Lower lobe of right lung (tissue), 2 donors: ENCODE results near the gene EBI3. TPM values are rescaled to one million over a fixed set of nuclear protein-coding genes. Genes with fewer than 3 reads are reported as not detected.

ENCODE experiments used
- ATAC-seq, 2 donors: fragments of 200-7000 bp; cut with Tn5 transposase; one replicate each; pipeline ENCODE4 v1.9.1; 2020 to 2022; ENCODE audit warnings: mild to moderate bottlenecking in 2 of 2, moderate library complexity in 2 of 2
- DNase-seq: peaks from one replicate; pipeline ENCODE4 v3.0.0-alpha.2; 2020
- H3K27ac ChIP-seq: fragments of 200-600 bp; one replicate; pipeline ENCODE4 v1.8.0; 2022
- H3K27me3 ChIP-seq: fragments of 200-600 bp; one replicate; pipeline ENCODE4 v1.8.0; 2022; ENCODE audit warnings: low read depth
- H3K36me3 ChIP-seq: fragments of 200-600 bp; one replicate; pipeline ENCODE4 v1.8.0; 2022; ENCODE audit warnings: mild to moderate bottlenecking
- H3K4me1 ChIP-seq: fragments of 200-600 bp; one replicate; pipeline ENCODE4 v1.8.0; 2022
- H3K4me3 ChIP-seq: fragments of 200-600 bp; one replicate; pipeline ENCODE4 v1.8.0; 2022; ENCODE audit warnings: mild to moderate bottlenecking
- H3K9me3 ChIP-seq: fragments of 200-600 bp; one replicate; pipeline ENCODE4 v1.8.0; 2022
- CTCF ChIP-seq: fragments of 200-600 bp; IDR thresholded peaks from one replicate; pipeline ENCODE4 v1.8.0; 2022; ENCODE audit warnings: antibody characterized with exemption, mild to moderate bottlenecking
- intact Hi-C: fragments of 100-400 bp; cut with DNase I; formaldehyde crosslinking; loops from one replicate; pipeline ENCODE4 v1.11.0; 2022
- long read RNA-seq: library from polyadenylated mRNA; unstranded; transcript quantifications from one replicate; pipeline ENCODE4 v2.0.0, GENCODE V29; 2021
- total RNA-seq: library from RNA; stranded (reverse); fragmentation: NEBNext Ultra II Directional; extraction: Animal tissue kit (Norgen Biotek cat#: 25700); gene quantifications from one replicate; pipeline ENCODE4 v1.2.1, GENCODE V29; 2021
- donor health status: DM: no; HTN: yes; CAD: no; lungs with severe emphysema.

The EBI3 gene
- total RNA-seq, result 1.7 TPM
- long read RNA-seq, partial matches to known transcripts, result 2 of 4 reads
- long read RNA-seq, other reads (novel, unspliced or antisense), result 1 of 4 reads

GRCh38 chr19:4229179-4229931 is at the start of gene EBI3:
Gene EBI3, plus strand, starts transcription at chr19:4229523. Its CDS starts 28 bp downstream, at chr19:4229551.
- peak within 1 kb of the TSS; percentile 1 for H3K4me3 ChIP-seq
- TF ChIP-seq CTCF, result no peak

GRCh38 chr19:4181053-4181508 is 48.2 kb upstream of the EBI3 start:
- Histone ChIP-seq H3K36me3 (peaks cover 44% of the 10 kb centered on the region), H3K4me1 (peaks cover 30% of the 10 kb centered on the region), H3K27me3 (no peaks in the 10 kb centered on the region), H3K27ac (no peak overlapping the region), H3K4me3 (peak overlapping the region; percentile 94), H3K9me3 (no peaks in the 10 kb centered on the region)
- TF ChIP-seq CTCF, result no peak
- DNase-seq, result no peak
- ATAC-seq, result no peak
- intact Hi-C loops, result no loop called here

More at GRCh38 chr19:4229179-4229931, at the start of gene EBI3:
- no peak within 1 kb of the TSS for H3K27ac ChIP-seq
- no peaks in the 10 kb centered on the region for H3K36me3 ChIP-seq
- peaks cover 6% of the 10 kb centered on the region for H3K4me1 ChIP-seq
- peak; percentile 51 to 64 for ATAC-seq
- intact Hi-C loops, result no loop called here
- H3K9me3 ChIP-seq, result no peaks in the 10 kb centered on the region
- no peak for DNase-seq
- peaks cover 40% of the 10 kb centered on the region for H3K27me3 ChIP-seq

- intact Hi-C loops, result no loop called here
- Histone ChIP-seq H3K4me1 (peaks cover 34% of the 10 kb centered on the region), H3K9me3 (no peaks in the 10 kb centered on the region), H3K36me3 (peaks cover 35% of the 10 kb centered on the region), H3K4me3 (peak within 1 kb of the TSS; percentile 94), H3K27ac (peak within 1 kb of the TSS; percentile 84), H3K27me3 (peaks cover 4% of the 10 kb centered on the region)
- ATAC-seq (peak; percentile 95 to 97), DNase-seq (peak; percentile 98)
- TF ChIP-seq CTCF, result no peak
These were observed 47.1 kb upstream of the EBI3 start, which contains the start of the genes ANKRD24 and SIRT6 for GRCh38 chr19:4182084-4182810. Gene ANKRD24, plus strand, starts transcription at chr19:4182689. Its CDS starts 3,737 bp downstream, at chr19:4186426. Gene SIRT6, minus strand, starts transcription at chr19:4182563. Its CDS starts 24 bp downstream, at chr19:4182539.

GRCh38 chr19:4183967-4184717 is 45.2 kb upstream of the EBI3 start:
- Histone ChIP-seq H3K9me3 (no peaks in the 10 kb centered on the region), H3K36me3 (peaks cover 16% of the 10 kb centered on the region), H3K27ac (no peak overlapping the region), H3K27me3 (peaks cover 4% of the 10 kb centered on the region), H3K4me1 (peaks cover 34% of the 10 kb centered on the region), H3K4me3 (no peak overlapping the region)
- intact Hi-C loops, result no loop called here
- ATAC-seq (no peak), DNase-seq (peak; percentile 54)
- no peak for TF ChIP-seq CTCF
